ENCODE results near the gene OR4K13.

DNA sequence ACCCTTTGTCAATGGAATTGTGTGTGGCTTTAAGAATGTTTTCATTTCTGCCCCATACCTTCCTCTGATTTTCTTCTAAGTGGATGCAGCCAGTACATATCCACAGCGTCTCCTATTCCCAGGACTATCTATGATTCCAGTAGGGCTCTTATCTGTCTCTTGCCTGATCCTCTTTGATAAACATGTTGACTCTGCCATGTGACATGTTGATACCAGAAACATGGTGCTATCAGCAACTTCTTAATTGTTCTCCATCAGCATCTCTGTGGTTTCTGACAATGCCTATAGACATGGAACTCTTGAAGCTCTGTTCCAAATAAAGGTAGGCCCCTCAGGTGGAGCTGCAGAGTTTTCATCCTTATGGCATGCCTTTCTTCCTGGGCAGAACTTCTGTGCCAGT, 12.4 kb upstream of the OR4K13 start:
- no peak for TF ChIP-seq CTCF (IDR thresholded peaks at IDR 0.05; ENCODE audit: insufficient read depth, low read length, poor library complexity, severe bottlenecking)
- TF ChIP-seq EZH2phosphoT487 (conservative IDR thresholded peaks at IDR 0.05; ENCODE audit: low read length): no peak
